HG03095 (cell line): ENCODE measurements around the gene DYRK1B.
A peak's percentile ranks its signal among the peaks of the same experiment; 100 is the strongest.

ENCODE experiments used
- ATAC-seq: cut with Tn5 transposase; IDR thresholded peaks from one replicate; pipeline ENCODE4 v1.9.1; 2021; ENCODE audit warnings: moderate library complexity; ENCODE audit not compliant: unreplicated experiment

DYRK1B gene

DNA sequence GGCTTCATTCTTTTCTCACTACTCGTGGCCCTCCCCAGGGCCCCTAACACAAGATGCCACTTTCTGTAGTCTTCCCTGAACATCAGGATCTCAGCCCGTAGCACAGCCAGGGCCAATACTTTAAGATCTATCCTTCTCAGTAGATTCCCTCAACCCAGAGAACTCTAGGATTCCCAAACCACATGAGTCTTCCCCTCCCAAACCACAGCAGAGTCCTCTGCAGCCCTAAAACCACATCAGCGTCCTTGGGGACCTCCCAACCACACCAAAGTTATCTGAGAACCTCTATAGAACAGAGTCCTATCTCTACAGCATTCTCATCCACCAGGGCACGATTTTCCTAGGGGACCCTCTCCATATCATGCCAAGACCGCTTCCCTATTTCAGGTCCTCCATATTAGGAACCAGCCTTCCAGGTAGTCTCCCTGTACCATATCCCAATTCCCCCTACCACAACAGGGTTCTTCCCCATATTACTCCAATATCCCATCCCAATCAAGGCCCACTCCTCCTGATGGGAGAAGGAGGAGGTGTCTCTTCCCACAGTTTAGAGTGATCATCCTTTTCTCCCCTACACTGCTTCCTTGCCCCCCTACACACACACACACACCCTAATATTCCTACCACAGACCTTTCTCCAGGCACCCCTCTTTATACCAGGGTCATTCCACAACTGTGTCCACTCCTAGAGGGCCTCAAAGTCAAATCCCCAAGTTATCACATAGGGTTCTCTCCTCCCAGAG lies 1.4 kb downstream of the DYRK1B start:
- no peak for ATAC-seq

DNA sequence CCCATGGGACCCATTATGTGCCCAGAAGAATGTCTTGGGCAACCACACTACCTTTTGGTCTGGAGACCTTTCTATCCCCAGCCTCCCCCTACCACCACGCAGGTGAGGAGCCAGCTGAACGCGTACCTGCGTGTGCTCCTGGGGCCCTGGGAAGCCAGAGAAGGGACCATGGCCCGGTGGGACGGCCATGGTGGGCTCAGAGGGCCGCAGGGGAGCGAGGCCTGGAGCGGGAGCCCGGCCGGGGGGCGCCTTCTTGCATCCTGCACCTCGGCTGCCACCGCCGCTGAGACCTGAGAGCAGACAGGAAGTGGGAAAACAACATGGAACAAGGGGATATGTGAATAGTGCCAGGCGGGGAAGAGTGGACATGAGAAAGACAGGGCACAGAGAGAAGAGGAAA lies 2.3 kb downstream of the DYRK1B start:
- ATAC-seq: no peak

DNA sequence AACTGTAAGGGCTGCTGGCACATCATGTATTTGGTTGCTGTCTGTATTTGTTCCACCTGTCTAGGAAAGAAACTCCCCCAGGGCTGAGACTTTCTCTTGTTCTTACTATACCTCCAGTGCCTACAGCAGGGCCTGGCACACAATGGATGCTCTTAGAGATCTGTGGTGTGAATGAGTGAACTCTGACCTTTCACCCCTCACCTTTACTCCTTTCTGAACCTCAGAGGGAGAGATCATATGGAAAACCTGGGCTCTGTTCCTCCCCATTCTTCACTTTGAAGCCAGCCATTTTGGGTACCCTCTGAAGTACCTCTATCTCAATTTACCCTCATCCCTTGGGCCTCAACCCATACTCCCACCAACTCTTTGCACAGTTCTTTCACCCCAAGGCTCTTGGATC lies 3.1 kb downstream of the DYRK1B start:
- no peak for ATAC-seq

DNA sequence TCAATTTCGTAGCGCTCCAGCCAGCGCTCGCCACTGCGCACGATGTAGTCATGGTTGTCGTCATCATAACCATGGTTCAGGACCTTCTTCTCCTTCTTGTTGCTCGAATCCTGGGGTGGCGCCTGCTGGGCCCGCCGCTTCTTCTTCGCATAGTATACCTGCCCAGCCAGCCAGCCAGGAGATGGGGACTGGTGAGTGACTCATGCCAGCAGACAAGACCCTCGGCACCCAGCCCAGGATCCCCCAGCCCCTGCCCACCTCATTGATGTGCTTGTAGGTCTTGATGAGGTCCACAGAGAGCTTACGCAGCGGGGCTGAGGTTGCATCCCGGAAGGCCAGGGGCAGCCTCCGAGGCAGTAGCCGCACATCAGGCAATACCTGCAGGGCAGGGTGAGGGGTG lies 3.6 kb downstream of the DYRK1B start:
- ATAC-seq: no peak

DNA sequence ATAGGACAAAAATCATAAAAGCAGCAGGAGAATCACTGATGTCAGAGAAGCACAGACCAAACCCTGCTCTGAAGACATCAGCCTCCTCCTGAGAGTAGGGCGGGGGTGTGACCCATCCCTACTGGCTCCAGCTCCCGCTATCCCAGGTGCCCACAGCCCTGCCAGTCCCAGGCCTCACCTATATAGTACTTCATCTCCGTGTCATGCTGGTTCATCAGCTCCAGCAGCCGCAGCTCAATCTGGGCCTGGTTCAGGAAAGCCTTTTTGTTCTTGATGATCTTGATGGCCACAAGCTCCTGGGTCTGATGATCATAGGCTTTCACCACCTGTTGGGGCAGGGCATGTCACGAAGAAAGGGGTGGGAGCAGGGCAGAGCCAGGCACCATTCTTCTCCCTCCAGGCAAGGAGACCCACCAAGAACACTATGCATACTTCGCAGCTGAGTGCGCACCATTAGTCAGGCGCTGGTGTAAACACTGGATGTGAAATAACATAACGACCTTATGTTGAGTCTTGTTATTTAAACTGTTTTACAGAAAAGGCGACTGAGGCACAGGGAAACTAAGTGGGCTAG lies 4.2 kb downstream of the DYRK1B start:
- ATAC-seq: no peak

DNA sequence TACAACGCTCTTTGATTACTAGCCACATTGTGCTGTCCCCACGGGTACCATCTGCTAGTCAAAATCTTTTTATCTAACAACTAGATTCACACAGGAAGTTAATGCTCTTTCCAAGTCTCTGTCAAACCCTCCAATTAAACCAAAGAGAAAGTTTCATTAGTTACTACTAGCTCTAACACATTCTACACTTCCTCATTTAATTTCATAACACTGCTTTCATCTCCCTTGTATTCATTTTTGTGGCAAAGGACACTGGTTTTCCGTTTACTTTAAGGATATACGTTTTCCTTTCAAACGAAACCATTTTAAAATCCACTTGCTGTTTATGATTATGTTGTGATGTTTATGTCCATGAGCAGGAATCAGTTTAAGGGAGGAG lies 5.3 kb downstream of the DYRK1B start:
- no peak for ATAC-seq

DNA sequence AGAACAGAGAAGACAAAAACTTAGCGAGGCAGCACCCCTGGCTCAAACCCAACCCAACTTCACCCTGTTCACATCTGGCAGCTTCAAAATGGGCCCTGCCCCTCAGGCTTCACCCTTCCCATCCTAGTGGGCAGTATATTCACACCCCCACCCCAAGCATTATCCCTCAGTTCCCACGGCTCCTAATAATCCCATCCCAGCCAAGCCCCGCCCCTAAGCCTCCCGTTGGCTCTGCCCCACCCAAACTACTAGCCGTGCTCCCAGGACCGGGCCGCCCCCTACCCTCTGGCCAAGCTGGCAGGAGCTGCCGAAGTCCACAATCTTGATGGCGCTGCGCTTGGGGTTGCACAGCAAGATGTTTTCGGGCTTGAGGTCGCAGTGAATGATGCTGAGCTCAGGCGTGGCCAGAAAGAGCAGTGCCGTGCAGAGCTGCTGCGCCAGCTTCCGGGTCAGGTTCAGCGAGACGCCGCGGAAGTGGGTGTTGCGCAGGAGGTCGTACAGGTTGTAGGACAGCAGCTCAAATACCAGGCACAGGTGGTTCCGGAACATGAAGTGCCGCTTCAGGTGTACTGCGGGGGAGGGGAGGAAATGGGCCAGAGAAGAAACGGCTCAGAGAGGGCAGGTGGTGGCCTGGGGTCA lies 5.8 kb downstream of the DYRK1B start:
- no peak for ATAC-seq

DNA sequence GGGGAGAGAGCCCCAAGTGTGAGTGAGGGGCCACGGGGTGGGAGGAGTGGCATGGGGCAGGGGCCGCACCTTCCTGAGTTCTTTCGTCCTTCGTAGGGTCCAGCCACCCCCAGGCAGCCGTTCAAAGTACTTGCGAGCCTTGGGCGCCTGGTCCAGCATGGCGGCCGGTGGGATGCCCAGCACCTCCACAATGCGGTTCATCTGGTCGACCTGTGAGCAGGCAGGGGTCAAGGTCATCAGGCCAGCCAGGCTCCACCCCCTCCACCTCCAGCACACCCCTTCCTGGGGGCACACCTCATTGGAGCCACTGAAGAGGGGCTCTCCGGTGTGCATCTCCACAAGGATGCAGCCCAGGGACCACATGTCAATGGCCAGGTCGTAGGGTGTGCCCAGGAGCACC lies 6.7 kb downstream of the DYRK1B start:
- ATAC-seq: no peak

DNA sequence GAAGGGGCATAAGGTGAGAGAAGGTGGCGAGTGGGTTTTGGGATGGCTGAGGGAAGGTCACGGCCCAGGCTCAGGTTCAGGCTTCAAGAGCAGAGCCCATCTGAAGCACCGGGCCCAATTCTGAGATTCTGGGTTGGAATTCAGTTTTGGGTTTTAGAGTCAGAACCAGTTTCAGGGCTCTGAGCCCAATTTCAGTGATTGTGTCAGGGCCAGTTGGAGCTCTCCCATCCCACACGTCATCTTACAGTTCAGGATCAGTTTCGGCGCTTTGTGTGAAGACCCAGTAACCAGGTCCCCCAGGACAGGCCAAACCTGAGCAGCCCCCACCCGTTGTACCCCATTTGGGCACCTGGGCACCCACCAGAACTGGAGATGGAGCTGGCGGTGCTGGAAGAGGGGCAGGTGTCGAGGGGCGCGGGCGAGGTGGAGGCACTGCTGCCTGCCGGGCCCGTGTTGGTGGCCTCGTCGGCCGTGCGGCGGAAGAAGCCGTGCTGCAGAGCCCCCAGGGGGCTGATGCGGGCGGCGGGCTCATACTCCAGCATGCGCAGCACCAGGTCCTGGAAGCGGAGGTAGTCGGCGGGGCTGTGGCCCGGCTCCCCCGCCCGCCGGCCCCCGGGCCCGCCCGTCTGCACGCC lies 7.5 kb downstream of the DYRK1B start:
- no peak for ATAC-seq

DNA sequence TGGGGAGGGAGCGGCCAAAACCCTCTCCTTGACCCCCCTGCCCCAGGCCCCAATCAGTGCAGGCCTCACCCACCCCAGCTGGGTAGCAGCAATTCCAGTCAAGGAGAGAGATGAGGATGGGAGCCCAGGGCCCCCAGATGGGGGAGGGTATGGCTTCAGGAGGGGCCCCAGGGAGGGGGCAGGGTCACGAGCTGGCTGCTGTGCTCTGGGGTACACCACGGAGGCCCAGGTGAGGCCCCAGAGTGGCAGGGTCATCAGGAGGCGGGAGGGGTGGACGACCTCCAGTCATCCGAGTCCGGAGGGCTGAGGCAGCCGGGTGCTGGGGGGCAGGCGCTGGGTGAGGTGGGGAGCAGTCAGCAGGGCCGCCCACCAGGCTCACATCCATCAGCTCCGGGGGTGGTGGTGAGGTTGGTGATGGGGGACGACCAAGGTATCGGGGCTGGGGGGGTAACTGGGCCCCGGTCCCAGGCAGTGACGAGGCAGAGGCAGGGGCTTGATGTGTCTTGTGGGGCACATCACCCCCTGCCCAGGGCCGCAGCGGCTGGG lies 8.4 kb downstream of the DYRK1B start:
- no peak for ATAC-seq

DNA sequence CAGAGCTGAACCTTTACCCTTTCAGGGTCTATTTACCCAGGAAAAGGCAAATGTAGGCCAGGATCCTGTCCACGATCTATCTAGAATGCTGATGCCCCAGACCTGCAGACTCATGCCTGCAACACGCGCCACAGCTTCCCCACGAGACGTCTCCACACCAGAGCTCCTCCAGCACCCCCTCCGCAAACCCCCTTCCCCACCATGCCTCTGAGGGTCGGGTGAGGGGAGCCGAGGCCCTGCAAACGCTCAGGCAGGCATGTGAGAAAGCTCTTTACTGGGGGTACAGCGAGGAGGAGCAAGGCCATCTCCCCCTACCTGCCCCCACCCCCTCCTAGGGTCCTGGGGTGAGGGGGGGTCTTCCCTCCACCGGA lies 8.9 kb downstream of the DYRK1B start:
- no peak for ATAC-seq

DNA sequence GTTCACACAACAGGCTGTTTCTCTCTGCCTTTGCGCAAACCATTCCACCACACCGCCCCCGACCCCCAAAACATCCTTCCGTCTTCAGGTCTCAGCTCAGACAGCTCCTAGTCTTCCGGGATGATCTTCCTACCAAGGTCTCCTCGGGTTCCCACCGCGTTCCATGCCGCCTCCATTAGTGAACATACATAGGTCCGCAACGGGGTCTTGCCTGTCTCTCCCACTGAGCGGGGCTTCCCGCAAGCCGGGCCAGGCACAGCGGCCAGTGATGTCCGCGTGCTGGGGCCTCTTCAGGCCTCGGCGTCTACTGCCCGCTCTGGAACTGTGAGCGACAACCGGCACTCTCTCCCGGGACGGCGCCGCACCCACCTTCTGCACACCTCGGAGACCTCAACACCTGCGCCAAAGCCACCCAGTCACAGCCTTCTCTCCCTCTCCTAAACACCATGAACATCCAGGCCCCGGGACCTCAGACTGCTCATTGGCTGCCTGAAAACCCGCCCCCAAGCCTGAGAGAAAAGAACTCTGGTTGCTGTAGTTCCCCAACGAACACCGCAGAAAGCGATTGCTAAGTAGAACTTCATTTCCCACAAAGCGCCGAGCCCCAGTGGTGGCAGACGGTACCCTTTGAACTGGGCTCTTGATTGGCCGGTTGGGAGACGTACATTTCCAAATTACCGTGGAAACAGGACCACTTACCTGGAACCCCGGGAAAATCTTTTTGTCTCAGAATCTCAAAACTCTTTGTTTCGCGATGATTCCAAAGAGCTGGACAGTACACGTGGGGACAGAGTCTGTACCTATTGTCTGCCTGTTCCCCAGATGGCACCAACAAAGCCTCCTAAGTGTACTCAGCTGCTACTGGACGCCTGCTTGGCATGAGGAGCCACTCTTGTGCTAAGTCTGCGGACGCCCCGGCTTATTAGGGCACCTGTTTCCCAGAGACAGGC lies 9.5 kb downstream of the DYRK1B start:
- peak; percentile 75 for ATAC-seq

DNA sequence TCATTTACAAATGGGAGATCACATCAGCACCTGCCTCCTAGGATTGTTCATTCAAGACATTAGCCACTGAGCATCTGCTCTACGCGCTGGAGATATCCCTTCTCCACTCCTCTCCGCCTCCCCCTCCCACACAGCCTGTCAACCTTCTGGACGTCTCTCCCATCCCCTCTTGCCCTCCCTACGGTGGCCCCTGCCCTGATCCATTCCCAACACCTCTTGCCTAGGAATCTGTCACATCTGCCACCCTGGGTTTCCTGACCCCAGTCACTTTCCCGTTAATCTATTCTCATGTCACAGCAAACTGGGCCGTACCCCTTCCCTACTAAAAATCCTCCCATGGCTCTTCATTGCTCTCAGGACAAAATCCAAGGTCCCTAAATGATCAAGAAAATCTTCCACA lies 10.3 kb downstream of the DYRK1B start:
- ATAC-seq: no peak

DNA sequence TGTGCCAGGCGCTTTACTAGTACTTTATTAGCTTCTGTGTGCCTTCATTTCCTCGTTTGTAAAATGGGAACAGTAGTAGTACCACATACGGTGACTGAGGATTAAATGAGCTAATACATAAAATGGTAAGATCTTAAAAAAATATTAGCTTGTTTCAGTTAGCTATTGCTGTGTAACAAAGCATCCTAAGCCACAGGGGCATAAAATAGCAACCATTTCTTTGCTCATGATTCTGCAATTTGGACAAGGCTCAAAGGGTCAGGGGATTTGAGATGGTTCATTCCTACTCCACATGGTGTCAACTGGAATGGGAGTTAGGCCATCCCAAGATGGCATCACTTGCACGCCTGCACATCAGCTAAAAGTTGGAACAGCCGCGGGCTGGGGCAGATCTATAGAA lies 13.3 kb downstream of the DYRK1B start:
- no peak for ATAC-seq

DNA sequence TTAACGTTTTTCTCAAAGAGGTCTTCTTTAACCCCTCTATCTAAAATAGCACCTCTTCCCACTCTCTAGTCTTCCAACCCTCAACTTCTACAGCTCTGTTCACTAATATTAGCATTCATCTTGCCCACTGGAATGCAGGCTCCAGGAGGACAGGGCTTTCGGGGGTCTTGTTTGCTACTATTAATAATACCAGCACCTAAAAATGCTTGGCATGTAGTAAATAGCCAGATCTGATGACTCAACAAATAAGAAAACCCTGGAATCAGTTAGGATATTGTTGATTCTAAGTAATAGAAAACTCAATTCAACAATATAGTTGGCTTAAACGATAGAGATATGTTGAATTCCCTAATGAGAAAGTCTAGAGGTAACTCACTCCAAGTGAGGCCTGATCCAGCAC lies 14.2 kb downstream of the DYRK1B start:
- ATAC-seq: no peak

DNA sequence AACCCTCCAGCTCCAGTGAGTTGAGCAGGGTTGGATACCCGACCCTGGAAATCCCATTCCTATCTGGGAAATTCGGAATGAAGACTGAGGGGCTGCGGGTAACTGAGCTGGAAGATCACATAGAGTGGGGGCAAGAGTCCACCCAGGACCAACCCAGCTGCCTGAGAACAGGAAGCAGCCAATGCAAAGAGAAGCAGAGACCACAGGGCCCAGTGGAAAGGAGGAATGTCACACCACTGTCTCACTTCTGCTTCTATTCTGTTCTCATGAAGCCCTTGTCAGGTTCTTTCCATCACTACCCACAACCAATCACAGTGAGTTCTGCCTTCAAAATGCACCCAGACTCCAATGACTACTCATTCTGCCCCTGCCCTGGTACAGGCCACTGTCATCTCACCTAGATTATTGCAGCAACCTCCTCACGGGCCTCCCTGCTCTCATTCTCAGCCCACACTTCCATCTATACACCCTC lies 15.3 kb downstream of the DYRK1B start:
- peak; percentile 57 for ATAC-seq

DNA sequence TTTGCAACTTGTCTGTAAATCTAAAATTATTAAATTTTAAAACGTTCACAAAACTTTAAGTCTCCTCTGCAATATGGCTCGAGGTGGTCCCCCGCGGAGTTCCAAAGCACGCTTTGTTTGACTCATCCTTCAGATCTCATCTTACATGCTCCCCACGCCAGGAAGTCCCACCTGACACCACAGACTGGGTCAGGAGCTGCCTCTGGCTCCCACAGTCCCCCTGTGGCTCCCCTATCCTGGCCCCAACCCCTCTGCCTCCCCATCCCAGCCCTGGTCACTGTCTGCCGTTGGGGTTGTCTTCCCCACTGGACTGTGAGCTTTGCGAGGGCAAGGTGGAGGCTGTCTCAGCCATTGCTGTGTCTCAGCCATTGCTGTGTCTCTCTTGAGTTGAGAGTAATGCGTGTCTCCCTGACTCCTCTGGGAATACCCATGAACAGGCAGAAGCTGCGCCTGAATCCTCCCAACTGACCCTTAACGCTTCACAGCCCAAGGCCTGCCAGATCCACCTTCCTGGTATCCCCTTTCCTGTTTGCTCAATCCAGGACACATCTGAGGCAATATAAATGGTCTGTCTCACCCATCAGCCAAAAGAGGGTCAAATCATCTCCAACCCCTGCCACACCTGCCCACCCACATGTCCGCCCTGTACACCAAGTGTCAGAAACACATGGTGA lies 15.9 kb downstream of the DYRK1B start:
- no peak for ATAC-seq

DNA sequence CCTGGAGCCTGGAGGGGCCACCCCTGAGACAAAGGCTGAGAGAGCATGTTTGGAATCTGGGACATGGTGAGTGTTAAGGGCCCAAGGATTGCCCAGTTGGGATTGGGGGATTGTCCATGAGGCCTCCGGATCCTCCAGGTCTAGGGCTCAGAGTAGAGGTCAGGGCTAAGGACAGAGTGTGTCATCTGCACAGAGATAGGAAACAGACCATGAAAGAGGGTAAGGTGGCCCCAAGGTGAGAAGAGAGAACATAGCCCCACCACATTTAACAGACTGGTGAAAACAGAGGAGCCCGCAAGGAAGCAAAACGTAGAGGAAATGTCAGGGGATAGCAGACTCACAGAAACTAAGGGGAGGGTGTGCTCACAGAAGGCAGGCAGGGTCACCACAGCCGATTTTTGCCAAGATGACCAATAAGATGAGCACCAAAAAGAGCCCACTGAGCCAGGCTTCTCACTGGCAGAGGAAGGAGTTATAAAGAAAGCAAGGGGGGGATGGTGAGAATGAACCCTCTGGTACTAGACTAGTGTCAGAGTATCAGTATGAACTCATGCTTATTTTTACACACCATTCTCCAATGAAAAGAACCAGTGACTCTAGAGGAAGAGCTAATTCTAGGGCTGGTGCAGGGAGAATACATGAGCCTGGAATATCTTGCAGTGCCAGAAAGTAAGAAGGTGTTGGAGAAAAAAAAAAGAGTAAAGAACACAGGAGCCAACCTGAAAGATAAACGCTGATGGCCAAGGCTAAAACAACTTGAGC lies 17.5 kb downstream of the DYRK1B start:
- no peak for ATAC-seq

DNA sequence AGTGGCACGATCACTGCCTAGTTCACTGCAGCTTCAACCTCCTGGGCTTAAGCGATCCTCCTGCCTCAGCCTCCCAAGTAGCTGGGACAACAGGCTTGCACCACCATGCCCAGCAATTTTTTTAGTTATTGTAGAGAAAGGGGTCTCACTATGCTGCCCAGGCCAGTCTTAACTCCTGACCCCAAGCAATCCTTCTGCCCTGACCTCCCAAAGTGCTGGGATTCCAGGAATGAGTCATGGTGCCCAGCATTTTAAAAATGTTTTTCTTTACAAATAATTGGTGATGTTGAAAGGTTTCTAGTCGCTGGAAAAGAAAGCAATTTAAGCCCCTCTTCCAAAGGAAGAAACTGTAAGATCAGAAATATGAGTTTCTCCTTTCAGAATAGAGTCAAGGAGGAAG lies 19.4 kb downstream of the DYRK1B start:
- ATAC-seq: no peak
